HL-60 (cell line): Measurements from ENCODE around the gene LCA5L.

ENCODE experiments used
- DNase-seq, 2 experiments: peaks; one replicate each; pipeline ENCODE4 v3.0.0-alpha.2; 2010 to 2020; ENCODE audit warnings: low read depth in 1 of 2, low spot score in 1 of 2
- H3K27ac ChIP-seq: fragments of 250-450 bp; sonication (Bioruptor Pico); replicated peaks from 2 replicates; pipeline ENCODE4 v1.5.1; 2020; ENCODE audit warnings: mild to moderate bottlenecking, moderate library complexity
- H3K27me3 ChIP-seq: fragments of 250-450 bp; sonication (Bioruptor Pico); 2 replicates; pipeline ENCODE4 v1.5.1; 2021; ENCODE audit warnings: mild to moderate bottlenecking, moderate library complexity; ENCODE audit not compliant: insufficient read depth, poor library complexity, severe bottlenecking
- H3K4me3 ChIP-seq: replicated peaks from 2 replicates; pipeline ENCODE4 v1.5.1; 2011; ENCODE audit warnings: mild to moderate bottlenecking, control low read depth, low read length; ENCODE audit not compliant: insufficient read depth
- CTCF ChIP-seq: IDR thresholded peaks from one replicate; pipeline ENCODE4 v1.5.1; 2011; ENCODE audit warnings: low read length, control low read depth, inconsistent platforms; ENCODE audit not compliant: insufficient read depth
- GABPA ChIP-seq: IDR thresholded peaks from 2 replicates; pipeline ENCODE4 v1.6.1; 2012; ENCODE audit warnings: low read depth
- POLR2AphosphoS5 ChIP-seq: IDR thresholded peaks from 2 replicates; pipeline ENCODE4 v1.6.1; 2012; ENCODE audit warnings: low read depth
- SPI1 ChIP-seq: IDR thresholded peaks from 2 replicates; pipeline ENCODE4 v1.6.1; 2012; ENCODE audit warnings: low read depth, mild to moderate bottlenecking, borderline replicate concordance
- TF ChIP-seq, protein P1 (sequence below): IDR thresholded peaks from 2 replicates; pipeline ENCODE4 v1.6.1; 2012; ENCODE audit warnings: low read depth; ENCODE audit not compliant: insufficient replicate concordance

The LCA5L gene

GRCh38 chr21:39472786-39473185, 27.2 kb upstream of the LCA5L start:
- TF ChIP-seq GABPA (no peak), POLR2AphosphoS5 (no peak), CTCF (no peak), SPI1 (no peak)
- TF ChIP-seq, protein P1, sequence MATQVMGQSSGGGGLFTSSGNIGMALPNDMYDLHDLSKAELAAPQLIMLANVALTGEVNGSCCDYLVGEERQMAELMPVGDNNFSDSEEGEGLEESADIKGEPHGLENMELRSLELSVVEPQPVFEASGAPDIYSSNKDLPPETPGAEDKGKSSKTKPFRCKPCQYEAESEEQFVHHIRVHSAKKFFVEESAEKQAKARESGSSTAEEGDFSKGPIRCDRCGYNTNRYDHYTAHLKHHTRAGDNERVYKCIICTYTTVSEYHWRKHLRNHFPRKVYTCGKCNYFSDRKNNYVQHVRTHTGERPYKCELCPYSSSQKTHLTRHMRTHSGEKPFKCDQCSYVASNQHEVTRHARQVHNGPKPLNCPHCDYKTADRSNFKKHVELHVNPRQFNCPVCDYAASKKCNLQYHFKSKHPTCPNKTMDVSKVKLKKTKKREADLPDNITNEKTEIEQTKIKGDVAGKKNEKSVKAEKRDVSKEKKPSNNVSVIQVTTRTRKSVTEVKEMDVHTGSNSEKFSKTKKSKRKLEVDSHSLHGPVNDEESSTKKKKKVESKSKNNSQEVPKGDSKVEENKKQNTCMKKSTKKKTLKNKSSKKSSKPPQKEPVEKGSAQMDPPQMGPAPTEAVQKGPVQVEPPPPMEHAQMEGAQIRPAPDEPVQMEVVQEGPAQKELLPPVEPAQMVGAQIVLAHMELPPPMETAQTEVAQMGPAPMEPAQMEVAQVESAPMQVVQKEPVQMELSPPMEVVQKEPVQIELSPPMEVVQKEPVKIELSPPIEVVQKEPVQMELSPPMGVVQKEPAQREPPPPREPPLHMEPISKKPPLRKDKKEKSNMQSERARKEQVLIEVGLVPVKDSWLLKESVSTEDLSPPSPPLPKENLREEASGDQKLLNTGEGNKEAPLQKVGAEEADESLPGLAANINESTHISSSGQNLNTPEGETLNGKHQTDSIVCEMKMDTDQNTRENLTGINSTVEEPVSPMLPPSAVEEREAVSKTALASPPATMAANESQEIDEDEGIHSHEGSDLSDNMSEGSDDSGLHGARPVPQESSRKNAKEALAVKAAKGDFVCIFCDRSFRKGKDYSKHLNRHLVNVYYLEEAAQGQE, result no peak

GRCh38 chr21:39471598-39471997, 26.0 kb upstream of the LCA5L start:
- TF ChIP-seq, protein P1, result no peak
- TF ChIP-seq POLR2AphosphoS5, result no peak
- no peak for TF ChIP-seq SPI1
- TF ChIP-seq GABPA, result no peak
- TF ChIP-seq CTCF, result no peak
- Histone ChIP-seq H3K27me3 (no peaks in the 10 kb centered on the region), H3K4me3 (no peak overlapping the region), H3K27ac (no peak overlapping the region)
- no peak for DNase-seq

More at GRCh38 chr21:39472786-39473185, 27.2 kb upstream of the LCA5L start:
- Histone ChIP-seq H3K27ac (no peak overlapping the region), H3K4me3 (no peak overlapping the region), H3K27me3 (no peaks in the 10 kb centered on the region)
- DNase-seq, result no peak

DNA sequence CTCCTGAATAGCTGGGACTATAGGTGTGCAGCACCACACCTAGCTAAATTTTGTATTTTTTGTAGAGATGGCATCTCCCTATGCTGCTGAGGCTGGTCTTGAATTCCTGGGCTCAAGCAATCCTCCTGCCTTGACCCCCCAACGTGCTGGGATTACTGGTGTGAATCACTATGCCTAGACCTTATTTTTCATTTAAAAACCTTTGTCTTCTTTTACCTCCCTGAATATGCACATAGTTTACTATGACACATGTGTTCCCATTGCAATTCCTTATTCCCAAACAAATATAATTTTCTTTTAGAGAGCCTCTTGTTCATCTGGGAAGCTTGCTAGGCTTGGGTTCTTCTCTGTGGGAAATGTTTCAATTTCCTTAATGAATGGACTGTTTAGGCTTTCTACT, 23.0 kb upstream of the LCA5L start:
- no peaks in the 10 kb centered on the region for H3K27me3 ChIP-seq
- no peak for DNase-seq
- H3K4me3 ChIP-seq, result no peak overlapping the region
- TF ChIP-seq GABPA, result no peak
- no peak for TF ChIP-seq SPI1
- no peak for TF ChIP-seq POLR2AphosphoS5
- TF ChIP-seq, protein P1, result no peak
- no peak for TF ChIP-seq CTCF
- no peak overlapping the region for H3K27ac ChIP-seq
